ENCODE measurements around the gene CSNK1D.

DNA sequence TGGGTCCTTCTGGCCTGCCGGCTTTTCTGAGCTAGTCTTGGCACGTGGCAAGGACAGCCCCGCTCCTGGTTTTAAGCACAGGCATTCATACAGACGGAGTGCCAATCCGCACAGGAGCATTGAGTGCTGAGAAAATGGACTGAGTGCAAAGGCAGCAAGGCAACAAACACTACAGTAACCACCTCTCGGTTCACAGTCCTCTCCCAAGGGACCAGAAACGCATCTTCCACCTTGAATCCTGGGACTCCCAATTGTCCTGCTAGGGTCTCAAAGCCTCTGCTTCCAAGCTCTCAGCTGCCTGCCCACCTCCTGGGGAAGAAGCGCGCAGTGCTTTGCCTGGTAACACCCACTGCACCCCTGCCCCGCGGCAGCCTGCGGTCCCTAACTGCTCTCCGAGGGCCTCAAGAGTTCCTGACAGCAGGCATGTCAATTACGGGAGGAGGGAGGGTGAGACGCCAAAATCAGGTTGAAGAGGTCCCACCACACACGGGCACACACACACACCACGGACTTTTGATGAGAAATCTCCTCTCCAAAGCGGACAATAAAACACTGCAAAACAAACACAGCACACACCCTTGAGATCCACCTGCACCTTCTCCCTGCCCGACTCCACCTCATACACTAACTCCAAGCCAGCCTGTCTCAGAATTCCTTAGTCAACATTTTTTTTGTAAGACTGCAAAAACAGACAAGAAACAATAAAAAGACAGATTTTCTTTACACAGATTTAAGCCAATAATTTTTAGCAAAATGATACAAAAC lies 29.7 kb downstream of the CSNK1D start:
- TF ChIP-seq GATA2 (IDR thresholded peaks at IDR 0.05; ENCODE audit: low read depth, low read length) (no peak), GATA3 (IDR thresholded peaks at IDR 0.05; ENCODE audit: low read depth, low read length) (no peak)

All from SH-SY5Y (cell line).